H1 (cell line): ENCODE results near the gene ADPRS. TPM values are rescaled to one million over a fixed set of nuclear protein-coding genes. Genes with fewer than 3 reads are reported as not detected.

Source experiments
- CHD2 ChIP-seq: IDR thresholded peaks from 2 replicates; pipeline ENCODE4 v1.6.1; 2012; ENCODE audit warnings: low read length, improper control_type of control experiment
- EGR1 ChIP-seq: IDR thresholded peaks from 2 replicates; pipeline ENCODE4 v1.6.1; 2011; ENCODE audit warnings: low read depth, low read length, borderline replicate concordance
- FOSL1 ChIP-seq: IDR thresholded peaks from 2 replicates; pipeline ENCODE4 v1.6.1; 2011; ENCODE audit warnings: mild to moderate bottlenecking, low read depth, low read length, moderate library complexity; ENCODE audit not compliant: insufficient read depth
- GABPA ChIP-seq: IDR thresholded peaks from 2 replicates; pipeline ENCODE4 v1.6.1; 2011; ENCODE audit warnings: mild to moderate bottlenecking, low read length, moderate library complexity, borderline replicate concordance; ENCODE audit not compliant: insufficient read depth
- KDM4A ChIP-seq: IDR thresholded peaks from one replicate; pipeline ENCODE4 v1.7.1; 2012; ENCODE audit warnings: low read depth, mild to moderate bottlenecking, moderate library complexity, low read length, inconsistent platforms; ENCODE audit not compliant: severe bottlenecking
- KDM5A ChIP-seq: fragments of 200-600 bp; IDR thresholded peaks from 2 replicates; pipeline ENCODE4 v1.7.1; 2012; ENCODE audit warnings: mild to moderate bottlenecking, low read length, inconsistent platforms, mixed read lengths
- MAFK ChIP-seq: IDR thresholded peaks from 2 replicates; pipeline ENCODE4 v1.6.1; 2012; ENCODE audit warnings: low read depth, mild to moderate bottlenecking, improper control_type of control experiment, low read length
- NANOG ChIP-seq: IDR thresholded peaks from 2 replicates; pipeline ENCODE4 v1.6.1; 2011; ENCODE audit warnings: low read length, low read depth, mild to moderate bottlenecking, inconsistent platforms; ENCODE audit not compliant: insufficient read depth, poor library complexity, severe bottlenecking
- PHF8 ChIP-seq: fragments of 200-600 bp; sonication (generic); conservative IDR thresholded peaks from 2 replicates; pipeline ENCODE4 v1.7.1; 2012; ENCODE audit warnings: low read depth, mild to moderate bottlenecking, inconsistent platforms, low read length, moderate library complexity
- POLR2A ChIP-seq, 2 experiments: IDR thresholded peaks; 1 replicate in 1 of 2; 2 replicates in 1 of 2; pipeline ENCODE4 v1.6.1; 2011; ENCODE audit warnings: low read depth in 2 of 2, low read length in 2 of 2, mild to moderate bottlenecking in 2 of 2; ENCODE audit errors: control extremely low read depth in 1 of 2
- POLR2AphosphoS5 ChIP-seq: IDR thresholded peaks from 2 replicates; pipeline ENCODE4 v1.6.1; 2011; ENCODE audit warnings: low read depth, low read length
- POU5F1 ChIP-seq: IDR thresholded peaks from 2 replicates; pipeline ENCODE4 v1.6.1; 2011; ENCODE audit warnings: low read depth, mild to moderate bottlenecking, low read length, moderate library complexity
- RAD21 ChIP-seq, 2 experiments: IDR thresholded peaks in 1 of 2; conservative IDR thresholded peaks in 1 of 2; 2 replicates each; pipeline ENCODE4 v1.6.1; 2011; ENCODE audit warnings: low read depth in 2 of 2, low read length in 2 of 2, improper control_type of control experiment in 1 of 2, inconsistent platforms in 1 of 2, mild to moderate bottlenecking in 1 of 2, moderate library complexity in 1 of 2
- RBBP5 ChIP-seq: IDR thresholded peaks from 2 replicates; pipeline ENCODE4 v1.7.1; 2012; ENCODE audit warnings: low read depth, mild to moderate bottlenecking, inconsistent platforms, low read length, moderate library complexity, borderline replicate concordance
- SRF ChIP-seq: IDR thresholded peaks from 2 replicates; pipeline ENCODE4 v1.6.1; 2011; ENCODE audit warnings: mild to moderate bottlenecking, low read depth, low read length, moderate library complexity
- TCF12 ChIP-seq: IDR thresholded peaks from 2 replicates; pipeline ENCODE4 v1.6.1; 2011; ENCODE audit warnings: low read depth, mild to moderate bottlenecking, low read length
- YY1 ChIP-seq: IDR thresholded peaks from 2 replicates; pipeline ENCODE4 v1.6.1; 2011; ENCODE audit warnings: low read depth, mild to moderate bottlenecking, low read length
- polyA plus RNA-seq, 7 experiments: library from polyadenylated mRNA; depleted of rRNA in 3 of 7; stranded (reverse) in 5 of 7; unstranded in 2 of 7; fragments of >200 nt in 5 of 7; fragments of 200-250 nt in 2 of 7; gene quantifications; 1 replicate in 5 of 7; 2 replicates in 1 of 7; 4 replicates in 1 of 7; pipeline versions ENCODE4 v1.2.1 to v1.2.3, GENCODE V29; 2011 to 2013; ENCODE audit warnings: missing spikeins in 2 of 7, mixed read lengths in 2 of 7
- total RNA-seq: library from RNA; stranded (reverse); fragmentation: NEBNext Ultra II Directional; extraction: Animal tissue kit (Norgen Biotek cat#: 25700); gene quantifications from 2 replicates; pipeline ENCODE4 v1.2.1, GENCODE V29; 2021
- TF ChIP-seq, protein P1 (sequence below): IDR thresholded peaks from 2 replicates; pipeline ENCODE4 v1.6.1; 2012; ENCODE audit warnings: inconsistent platforms
- TF ChIP-seq, protein P2 (sequence below): IDR thresholded peaks from 2 replicates; pipeline ENCODE4 v1.6.1; 2012; ENCODE audit warnings: inconsistent platforms
- TF ChIP-seq, protein P3 (sequence below): IDR thresholded peaks from 2 replicates; pipeline ENCODE4 v1.6.1; 2011; ENCODE audit warnings: low read length, improper control_type of control experiment
- TF ChIP-seq, protein P4 (sequence below): IDR thresholded peaks from 2 replicates; pipeline ENCODE4 v1.6.1; 2011; ENCODE audit warnings: low read depth, mild to moderate bottlenecking, low read length; ENCODE audit not compliant: insufficient read depth

Gene ADPRS
- total and polyA plus RNA-seq, 2 of the 8 experiments (the other 6 are each of a cell fraction or from before 2014, with no cell fraction given) = 22.9 to 38.1 TPM

DNA sequence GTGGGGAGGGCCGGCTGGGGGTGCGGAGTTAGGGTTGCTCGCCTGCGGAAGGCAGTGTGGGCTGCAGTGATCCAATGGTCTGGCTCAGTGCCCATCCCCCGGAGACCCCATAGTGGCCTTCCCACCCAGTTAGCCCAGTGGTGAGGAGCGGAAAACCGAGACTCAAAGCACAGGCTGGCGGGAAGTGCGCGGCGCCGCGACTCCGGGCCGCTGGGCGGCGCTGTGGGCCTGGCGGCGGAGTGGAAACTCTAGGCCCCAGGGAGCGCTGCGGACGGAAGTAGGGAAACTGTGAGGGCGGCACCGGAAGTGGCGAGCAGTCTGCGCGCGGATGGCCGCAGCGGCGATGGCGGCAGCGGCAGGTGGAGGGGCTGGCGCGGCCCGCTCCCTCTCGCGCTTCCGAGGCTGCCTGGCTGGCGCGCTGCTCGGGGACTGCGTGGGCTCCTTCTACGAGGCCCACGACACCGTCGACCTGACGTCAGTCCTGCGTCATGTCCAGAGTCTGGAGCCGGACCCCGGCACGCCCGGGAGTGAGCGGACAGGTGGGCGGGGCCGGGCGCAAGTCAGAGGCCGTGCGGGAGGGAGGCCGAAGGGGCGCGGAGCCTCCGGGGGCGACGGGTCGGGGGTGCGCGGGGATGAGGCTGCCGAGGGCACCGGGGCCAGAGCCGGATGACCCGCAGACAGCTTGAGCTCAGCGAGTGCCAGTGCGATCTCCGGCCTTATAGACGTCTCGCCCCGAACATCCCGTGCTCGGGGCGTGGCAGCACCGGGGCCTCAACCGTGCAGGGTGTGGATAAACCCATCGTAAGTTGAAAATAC is at the start of gene ADPRS (continued):
- TF ChIP-seq SRF (peak; percentile 70), RBBP5 (peak; percentile 99), PHF8 (peak; percentile 99), KDM5A (peak; percentile 95), POLR2A (IDR thresholded peaks at IDR 0.05; ENCODE audit: control extremely low read depth in 1 of 2, low read depth in 2 of 2, low read length in 2 of 2) (peak in 1 of 2 experiments; percentile 98; a peak in 2 of 3 replicates), FOSL1 (0 out of 2 replicates have a peak, but pooled peaks have one; percentile 48), NANOG (no peak), MAFK (no peak), RAD21 (IDR thresholded peaks at IDR 0.05 in 1 of 2, conservative IDR thresholded peaks at IDR 0.05 in 1 of 2; ENCODE audit: low read depth in 2 of 2, low read length in 2 of 2) (peak; percentile 30 to 59; a peak in 3 of 4 replicates), KDM4A (peak; percentile 85), CHD2 (peak; percentile 46; the same call in 1 of the 2 replicates), TCF12 (peak; percentile 50; the same call in 1 of the 2 replicates), POLR2AphosphoS5 (peak; percentile 97), YY1 (peak; percentile 97), EGR1 (peak; percentile 99), POU5F1 (no peak), GABPA (peak; percentile 98)
- TF ChIP-seq, protein P1, sequence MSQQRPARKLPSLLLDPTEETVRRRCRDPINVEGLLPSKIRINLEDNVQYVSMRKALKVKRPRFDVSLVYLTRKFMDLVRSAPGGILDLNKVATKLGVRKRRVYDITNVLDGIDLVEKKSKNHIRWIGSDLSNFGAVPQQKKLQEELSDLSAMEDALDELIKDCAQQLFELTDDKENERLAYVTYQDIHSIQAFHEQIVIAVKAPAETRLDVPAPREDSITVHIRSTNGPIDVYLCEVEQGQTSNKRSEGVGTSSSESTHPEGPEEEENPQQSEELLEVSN = peak; percentile 65
- TF ChIP-seq, protein P2, sequence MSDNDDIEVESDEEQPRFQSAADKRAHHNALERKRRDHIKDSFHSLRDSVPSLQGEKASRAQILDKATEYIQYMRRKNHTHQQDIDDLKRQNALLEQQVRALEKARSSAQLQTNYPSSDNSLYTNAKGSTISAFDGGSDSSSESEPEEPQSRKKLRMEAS = peak; percentile 83
- TF ChIP-seq, protein P3, sequence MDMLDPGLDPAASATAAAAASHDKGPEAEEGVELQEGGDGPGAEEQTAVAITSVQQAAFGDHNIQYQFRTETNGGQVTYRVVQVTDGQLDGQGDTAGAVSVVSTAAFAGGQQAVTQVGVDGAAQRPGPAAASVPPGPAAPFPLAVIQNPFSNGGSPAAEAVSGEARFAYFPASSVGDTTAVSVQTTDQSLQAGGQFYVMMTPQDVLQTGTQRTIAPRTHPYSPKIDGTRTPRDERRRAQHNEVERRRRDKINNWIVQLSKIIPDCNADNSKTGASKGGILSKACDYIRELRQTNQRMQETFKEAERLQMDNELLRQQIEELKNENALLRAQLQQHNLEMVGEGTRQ = no peak
- TF ChIP-seq, protein P4, sequence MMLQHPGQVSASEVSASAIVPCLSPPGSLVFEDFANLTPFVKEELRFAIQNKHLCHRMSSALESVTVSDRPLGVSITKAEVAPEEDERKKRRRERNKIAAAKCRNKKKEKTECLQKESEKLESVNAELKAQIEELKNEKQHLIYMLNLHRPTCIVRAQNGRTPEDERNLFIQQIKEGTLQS = peak; percentile 55
